ENCODE data around the gene GOLIM4. TPM values are rescaled to one million over a fixed set of nuclear protein-coding genes. Genes with fewer than 3 reads are reported as not detected.

GOLIM4 gene
- total and polyA plus RNA-seq, 2 donors (not counting 1 experiment from before 2014, with no cell fraction given), result 46.2 to 77.3 TPM

- Histone ChIP-seq H3K36me3 (ENCODE audit: control insufficient read depth, insufficient read depth, low read length) (no peaks in the 10 kb centered on the region), H4K20me1 (ENCODE audit: control insufficient read depth, extremely low read depth, insufficient read depth, low read length) (no peaks in the 10 kb centered on the region)
These were observed 8.2 kb downstream of the GOLIM4 start for GRCh38 chr3:168087539-168087938.

GRCh38 chr3:168086541-168087260 is 9.0 kb downstream of the GOLIM4 start:
- Histone ChIP-seq H3K36me3 (ENCODE audit: control insufficient read depth, insufficient read depth, low read length) (no peaks in the 10 kb centered on the region), H3K9ac (ENCODE audit: insufficient read depth, low read length) (no peak overlapping the region), H3K4me2 (ENCODE audit: extremely low read depth, insufficient read depth, low read length) (no peak overlapping the region), H3K4me1 (ENCODE audit: control insufficient read depth, extremely low read depth, insufficient read depth, low read length) (peaks cover 2% of the 10 kb centered on the region), H3K4me3 (replicated peaks in 1 of 4; ENCODE audit: control extremely low read depth in 1 of 4, insufficient read depth in 1 of 4, low read depth in 3 of 4, low read length in 4 of 4) (no peak overlapping the region), H3K27me3 (ENCODE audit: control insufficient read depth, insufficient read depth, low read length) (no peaks in the 10 kb centered on the region), H3K27ac (ENCODE audit: insufficient read depth, low read length) (no peak overlapping the region), H3K79me2 (ENCODE audit: control insufficient read depth, insufficient read depth, low read length) (peaks cover 81% of the 10 kb centered on the region), H3K9me3 (ENCODE audit: control insufficient read depth, insufficient read depth, low read depth, low read length) (no peaks in the 10 kb centered on the region), H2AFZ (ENCODE audit: low read length) (no peak overlapping the region), H4K20me1 (ENCODE audit: control insufficient read depth, extremely low read depth, insufficient read depth, low read length) (no peaks in the 10 kb centered on the region)
- no peak for TF ChIP-seq CTCF (conservative IDR thresholded peaks at IDR 0.05 in 1 of 2, IDR thresholded peaks at IDR 0.05 in 1 of 2; ENCODE audit: low read depth in 1 of 2, low read length in 2 of 2)
- TF ChIP-seq EZH2 (IDR thresholded peaks at IDR 0.05; ENCODE audit: low read length, missing control alignments), result no peak
- no peak for DNase-seq (ENCODE audit: low read depth in 2 of 2)

More at GRCh38 chr3:168087539-168087938, 8.2 kb downstream of the GOLIM4 start:
- H3K4me3 ChIP-seq (replicated peaks in 1 of 4; ENCODE audit: control extremely low read depth in 1 of 4, insufficient read depth in 1 of 4, low read depth in 3 of 4, low read length in 4 of 4), result no peak overlapping the region
- H3K4me1 ChIP-seq (ENCODE audit: control insufficient read depth, extremely low read depth, insufficient read depth, low read length), result peaks cover 8% of the 10 kb centered on the region
- peaks cover 81% of the 10 kb centered on the region for H3K79me2 ChIP-seq (ENCODE audit: control insufficient read depth, insufficient read depth, low read length)
- no peak overlapping the region for H3K27ac ChIP-seq (ENCODE audit: insufficient read depth, low read length)
- no peaks in the 10 kb centered on the region for H3K9me3 ChIP-seq (ENCODE audit: control insufficient read depth, insufficient read depth, low read depth, low read length)
- TF ChIP-seq CTCF (conservative IDR thresholded peaks at IDR 0.05 in 1 of 2, IDR thresholded peaks at IDR 0.05 in 1 of 2; ENCODE audit: low read depth in 1 of 2, low read length in 2 of 2) (no peak), EZH2 (IDR thresholded peaks at IDR 0.05; ENCODE audit: low read length, missing control alignments) (no peak)
- no peak overlapping the region for H3K4me2 ChIP-seq (ENCODE audit: extremely low read depth, insufficient read depth, low read length)
- no peaks in the 10 kb centered on the region for H3K27me3 ChIP-seq (ENCODE audit: control insufficient read depth, insufficient read depth, low read length)
- H3K9ac ChIP-seq (ENCODE audit: insufficient read depth, low read length), result no peak overlapping the region
- no peak for DNase-seq (ENCODE audit: low read depth in 2 of 2)
- H2AFZ ChIP-seq (ENCODE audit: low read length), result no peak overlapping the region

- no peaks in the 10 kb centered on the region for H3K9me3 ChIP-seq (ENCODE audit: control insufficient read depth, insufficient read depth, low read depth, low read length)
- no peak overlapping the region for H3K4me3 ChIP-seq (replicated peaks in 1 of 4; ENCODE audit: control extremely low read depth in 1 of 4, insufficient read depth in 1 of 4, low read depth in 3 of 4, low read length in 4 of 4)
- H3K4me1 ChIP-seq (ENCODE audit: control insufficient read depth, extremely low read depth, insufficient read depth, low read length), result no peaks in the 10 kb centered on the region
- H3K4me2 ChIP-seq (ENCODE audit: extremely low read depth, insufficient read depth, low read length), result no peak overlapping the region
- H2AFZ ChIP-seq (ENCODE audit: low read length), result no peak overlapping the region
- no peak overlapping the region for H3K9ac ChIP-seq (ENCODE audit: insufficient read depth, low read length)
- no peaks in the 10 kb centered on the region for H3K27me3 ChIP-seq (ENCODE audit: control insufficient read depth, insufficient read depth, low read length)
- H4K20me1 ChIP-seq (ENCODE audit: control insufficient read depth, extremely low read depth, insufficient read depth, low read length), result no peaks in the 10 kb centered on the region
- H3K79me2 ChIP-seq (ENCODE audit: control insufficient read depth, insufficient read depth, low read length), result peaks cover 77% of the 10 kb centered on the region
- H3K27ac ChIP-seq (ENCODE audit: insufficient read depth, low read length), result no peak overlapping the region
- no peaks in the 10 kb centered on the region for H3K36me3 ChIP-seq (ENCODE audit: control insufficient read depth, insufficient read depth, low read length)
- no peak for DNase-seq (ENCODE audit: low read depth in 2 of 2)
- no peak for TF ChIP-seq CTCF (conservative IDR thresholded peaks at IDR 0.05 in 1 of 2, IDR thresholded peaks at IDR 0.05 in 1 of 2; ENCODE audit: low read depth in 1 of 2, low read length in 2 of 2)
- no peak for TF ChIP-seq EZH2 (IDR thresholded peaks at IDR 0.05; ENCODE audit: low read length, missing control alignments)
These were observed 10.1 kb downstream of the GOLIM4 start for GRCh38 chr3:168085491-168086119.
